Activated B cell treated with CpG ODN at 0.5 μM for 24 hours (primary cell): ENCODE results near the gene HOXB8. TPM values are rescaled to one million over a fixed set of nuclear protein-coding genes. Genes with fewer than 3 reads are reported as not detected.

Experiments used
- ATAC-seq: fragments of 200-7000 bp; cut with Tn5 transposase; one replicate; pipeline ENCODE4 v1.10.0; 2021; ENCODE audit warnings: low read depth, mild to moderate bottlenecking, moderate library complexity
- CTCF ChIA-PET: fragments of 350-600 bp; sonication (Branson Sonifier 250); formaldehyde crosslinking; loops from one replicate; lab custom pipeline; 2021; ENCODE audit warnings: antibody characterized with exemption; lab: Charles Lee
- POLR2A ChIA-PET: fragments of 350-600 bp; sonication (Branson Sonifier 250); formaldehyde crosslinking; loops from one replicate; lab custom pipeline; 2021; ENCODE audit warnings: antibody characterized with exemption; lab: Charles Lee
- DNase-seq: peaks from one replicate; pipeline ENCODE4 v3.0.0; 2022
- H3K27ac Mint-ChIP-seq: one replicate; pipeline ENCODE4 v1.8.0; 2020; ENCODE audit warnings: mixed read lengths
- H3K27me3 Mint-ChIP-seq: one replicate; pipeline ENCODE4 v1.8.0; 2021; ENCODE audit warnings: mixed read lengths
- H3K36me3 Mint-ChIP-seq: one replicate; pipeline ENCODE4 v1.8.0; 2021; ENCODE audit warnings: low read depth, mixed read lengths
- H3K4me1 Mint-ChIP-seq: one replicate; pipeline ENCODE4 v1.8.0; 2021; ENCODE audit warnings: mixed read lengths
- H3K4me3 Mint-ChIP-seq: one replicate; pipeline ENCODE4 v1.8.0; 2020; ENCODE audit warnings: mild to moderate bottlenecking, mixed read lengths
- H3K9me3 Mint-ChIP-seq: one replicate; pipeline ENCODE4 v1.8.0; 2020; ENCODE audit warnings: mixed read lengths
- CTCF ChIP-seq: fragments of 200-600 bp; IDR thresholded peaks from one replicate; pipeline ENCODE4 v1.8.0; 2022; ENCODE audit warnings: antibody characterized with exemption, mild to moderate bottlenecking
- intact Hi-C: fragments of 100-400 bp; cut with micrococcal nuclease; formaldehyde crosslinking; loops from one replicate; pipeline ENCODE4 v1.15.1; 2024
- total RNA-seq: library from RNA; stranded (reverse); gene quantifications from 2 replicates; pipeline ENCODE4 v1.2.3, GENCODE V29; 2022

HOXB8 gene
- total RNA-seq, 1 donor from 2014 or later, result not detected

- Mint-ChIP-seq H3K4me1 (peaks cover 21% of the 10 kb centered on the region), H3K27me3 (peaks cover 78% of the 10 kb centered on the region), H3K36me3 (no peaks in the 10 kb centered on the region), H3K9me3 (no peaks in the 10 kb centered on the region), H3K4me3 (no peak overlapping the region), H3K27ac (no peak overlapping the region)
- DNase-seq (no peak), ATAC-seq (no peak)
- ChIA-PET CTCF (no interaction called here), POLR2A (no interaction called here)
- TF ChIP-seq CTCF, result no peak
- intact Hi-C loops, result no loop called here
Observed at GRCh38 chr17:48641541-48642058, 26.5 kb upstream of the HOXB8 start.

GRCh38 chr17:48640858-48641180 is 25.7 kb upstream of the HOXB8 start:
- no peaks in the 10 kb centered on the region for H3K9me3 Mint-ChIP-seq
- H3K4me1 Mint-ChIP-seq, result peaks cover 17% of the 10 kb centered on the region
- H3K4me3 Mint-ChIP-seq, result no peak overlapping the region
- H3K27ac Mint-ChIP-seq, result no peak overlapping the region
- no peaks in the 10 kb centered on the region for H3K36me3 Mint-ChIP-seq
- ATAC-seq, result no peak
- DNase-seq, result no peak
- intact Hi-C loops, result no loop called here
- CTCF ChIA-PET, result interaction anchor here (1.7 kb wide), 1 partner anchor 39 kb away, joined by 5 read pairs; no protein-coding TSS in a partner anchor
- POLR2A ChIA-PET, result interaction anchor here (1.0 kb wide), 1 partner anchor 39 kb away, joined by 3 read pairs; no protein-coding TSS in a partner anchor
- no peak for TF ChIP-seq CTCF
- H3K27me3 Mint-ChIP-seq, result peaks cover 85% of the 10 kb centered on the region

DNA sequence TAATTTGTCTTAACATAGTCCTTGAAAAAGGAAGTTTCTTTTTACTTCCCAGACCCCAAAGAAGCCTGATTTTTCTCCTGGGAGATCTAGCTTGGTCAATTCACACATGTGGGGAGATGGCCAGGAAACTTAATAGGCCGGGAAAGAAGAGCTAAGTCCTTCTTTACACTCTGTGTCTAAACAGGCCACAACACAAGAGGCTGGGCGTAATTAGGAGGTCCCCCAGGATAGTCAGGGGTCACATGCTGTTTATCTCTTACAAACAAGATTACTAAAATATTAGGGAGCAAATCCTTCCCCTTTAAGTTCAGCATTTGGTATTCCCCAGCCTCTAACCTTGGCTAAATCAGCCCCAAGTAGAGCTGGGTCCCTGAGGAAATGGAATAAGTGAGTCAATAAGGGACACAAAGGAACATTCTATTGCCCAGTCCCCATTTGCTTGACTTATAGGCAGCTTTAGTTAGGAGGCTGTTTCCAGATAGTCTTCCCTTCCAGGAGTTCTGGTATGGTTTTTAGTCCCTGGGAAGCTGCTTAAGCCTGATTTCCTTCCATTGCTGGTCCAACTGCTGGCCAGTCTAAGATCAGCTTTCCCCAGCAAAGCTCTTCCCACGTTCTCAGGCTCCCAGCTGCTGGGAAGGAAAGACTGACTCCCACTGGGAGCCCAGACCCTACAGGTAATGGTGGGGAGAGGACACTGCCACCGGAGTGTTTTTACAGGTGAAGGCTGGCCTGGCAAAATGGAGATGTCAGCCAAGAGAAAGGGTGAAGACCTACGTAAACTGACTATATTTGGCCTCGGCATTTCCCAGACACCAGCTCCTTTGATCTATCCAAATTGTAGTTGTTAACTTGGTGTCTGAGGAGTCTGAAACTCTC is 25.1 kb upstream of the HOXB8 start:
- CTCF ChIA-PET, result interaction anchor here (1.7 kb wide), 1 partner anchor 38 kb away, joined by 5 read pairs; no protein-coding TSS in a partner anchor
- Mint-ChIP-seq H3K4me1 (peaks cover 15% of the 10 kb centered on the region), H3K27ac (no peak overlapping the region)

DNA sequence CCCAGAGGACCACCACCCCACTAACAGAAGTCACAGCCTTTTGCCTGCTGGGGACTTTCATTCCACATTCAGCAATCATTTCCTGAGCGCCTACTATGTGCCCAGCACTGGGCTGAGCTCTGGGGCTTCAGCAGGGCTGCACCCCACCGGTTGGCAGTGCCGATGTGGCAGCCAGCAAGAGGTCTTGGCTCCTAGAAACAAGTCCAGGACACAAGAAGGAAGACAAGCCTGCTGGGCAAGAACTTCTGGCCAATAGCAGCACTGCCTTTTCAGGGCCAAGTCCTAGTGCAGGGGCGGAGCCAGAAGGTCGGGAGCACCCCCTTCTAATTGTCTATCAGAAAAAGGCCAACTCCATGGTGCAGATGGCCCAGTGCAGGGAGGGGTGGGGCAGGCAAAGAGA is 24.0 kb upstream of the HOXB8 start:
- ChIA-PET POLR2A (no interaction called here), CTCF (no interaction called here)
- Mint-ChIP-seq H3K36me3 (no peaks in the 10 kb centered on the region), H3K27me3 (peaks cover 85% of the 10 kb centered on the region), H3K4me1 (peaks cover 15% of the 10 kb centered on the region), H3K4me3 (no peak overlapping the region), H3K9me3 (no peaks in the 10 kb centered on the region), H3K27ac (no peak overlapping the region)
- TF ChIP-seq CTCF, result no peak
- no peak for DNase-seq
- intact Hi-C loops, result no loop called here
- ATAC-seq, result no peak

More for the DNA sequence above, 25.1 kb upstream of the HOXB8 start:
- intact Hi-C loops, result no loop called here
- H3K9me3 Mint-ChIP-seq, result no peaks in the 10 kb centered on the region
- POLR2A ChIA-PET, result interaction anchor here (1.0 kb wide), 1 partner anchor 38 kb away, joined by 3 read pairs; no protein-coding TSS in a partner anchor
- peaks cover 85% of the 10 kb centered on the region for H3K27me3 Mint-ChIP-seq
- no peak for TF ChIP-seq CTCF
- DNase-seq (no peak), ATAC-seq (no peak)
- no peaks in the 10 kb centered on the region for H3K36me3 Mint-ChIP-seq
- H3K4me3 Mint-ChIP-seq, result no peak overlapping the region
